LNCaP clone FGC (cell line): ENCODE measurements around the gene DROSHA.
"Not testable (repeated sequence)": the region's sequence is repeated elsewhere in the genome, so short reads cannot be mapped to it uniquely, and the experiment has no call there.

ENCODE experiments used
- DNase-seq: peaks from one replicate; pipeline ENCODE4 v3.0.0-alpha.2; 2011; ENCODE audit warnings: low read depth
- H3K4me3 ChIP-seq: 2 replicates; pipeline ENCODE4 v1.5.1; 2011; ENCODE audit warnings: mild to moderate bottlenecking, low read depth, low read length, control low read depth
- TF ChIP-seq, protein P1 (sequence below): IDR thresholded peaks from 2 replicates; pipeline ENCODE4 v1.5.1; 2012; ENCODE audit warnings: mild to moderate bottlenecking; ENCODE audit not compliant: control insufficient read depth, insufficient read depth; ENCODE audit errors: extremely low read depth

Gene DROSHA

DNA sequence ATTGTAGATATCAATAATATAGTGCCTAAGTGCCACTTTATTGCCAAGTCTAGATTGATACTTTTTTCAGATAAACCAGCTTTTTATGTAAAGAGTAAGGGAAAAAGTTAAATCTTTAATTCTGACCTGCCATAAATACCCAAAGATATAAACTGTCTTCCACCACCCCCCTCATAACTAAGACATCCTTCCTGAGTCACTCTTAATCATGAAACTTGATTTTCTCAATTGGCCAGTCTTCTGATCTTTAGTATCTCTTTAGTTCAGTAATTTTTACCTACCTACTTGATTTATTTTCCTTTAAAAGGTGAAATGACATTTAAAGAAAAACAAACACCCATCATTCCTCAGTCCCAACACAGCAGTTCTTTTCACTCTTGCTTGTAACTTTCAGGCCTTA lies 22.0 kb upstream of the DROSHA start:
- no peak for DNase-seq
- no peak overlapping the region for H3K4me3 ChIP-seq
- TF ChIP-seq, protein P1, sequence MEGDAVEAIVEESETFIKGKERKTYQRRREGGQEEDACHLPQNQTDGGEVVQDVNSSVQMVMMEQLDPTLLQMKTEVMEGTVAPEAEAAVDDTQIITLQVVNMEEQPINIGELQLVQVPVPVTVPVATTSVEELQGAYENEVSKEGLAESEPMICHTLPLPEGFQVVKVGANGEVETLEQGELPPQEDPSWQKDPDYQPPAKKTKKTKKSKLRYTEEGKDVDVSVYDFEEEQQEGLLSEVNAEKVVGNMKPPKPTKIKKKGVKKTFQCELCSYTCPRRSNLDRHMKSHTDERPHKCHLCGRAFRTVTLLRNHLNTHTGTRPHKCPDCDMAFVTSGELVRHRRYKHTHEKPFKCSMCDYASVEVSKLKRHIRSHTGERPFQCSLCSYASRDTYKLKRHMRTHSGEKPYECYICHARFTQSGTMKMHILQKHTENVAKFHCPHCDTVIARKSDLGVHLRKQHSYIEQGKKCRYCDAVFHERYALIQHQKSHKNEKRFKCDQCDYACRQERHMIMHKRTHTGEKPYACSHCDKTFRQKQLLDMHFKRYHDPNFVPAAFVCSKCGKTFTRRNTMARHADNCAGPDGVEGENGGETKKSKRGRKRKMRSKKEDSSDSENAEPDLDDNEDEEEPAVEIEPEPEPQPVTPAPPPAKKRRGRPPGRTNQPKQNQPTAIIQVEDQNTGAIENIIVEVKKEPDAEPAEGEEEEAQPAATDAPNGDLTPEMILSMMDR: no peak

DNA sequence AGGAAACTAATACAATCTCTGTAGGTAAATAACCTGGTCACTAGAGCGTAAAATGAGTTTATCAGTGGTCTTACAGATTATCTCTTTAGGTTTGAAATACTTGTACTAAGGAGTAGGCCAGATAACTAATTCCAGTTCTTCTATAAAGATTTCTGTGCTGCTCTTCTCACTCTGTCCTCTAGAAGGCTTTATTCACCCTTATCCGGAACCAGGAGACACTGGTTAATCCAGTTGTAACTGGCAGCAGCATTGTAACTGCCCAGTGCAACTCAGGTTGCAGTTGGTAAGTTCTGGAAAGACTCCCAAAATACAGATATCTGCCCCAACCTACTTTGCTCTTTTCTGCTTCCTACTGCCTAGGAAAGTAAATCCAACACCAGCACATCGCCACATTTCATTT lies 20.0 kb upstream of the DROSHA start:
- peak; percentile 66 for DNase-seq
- no peak overlapping the region for H3K4me3 ChIP-seq
- TF ChIP-seq, protein P1: 0 out of 2 replicates have a peak, but pooled peaks have one; percentile 19

DNA sequence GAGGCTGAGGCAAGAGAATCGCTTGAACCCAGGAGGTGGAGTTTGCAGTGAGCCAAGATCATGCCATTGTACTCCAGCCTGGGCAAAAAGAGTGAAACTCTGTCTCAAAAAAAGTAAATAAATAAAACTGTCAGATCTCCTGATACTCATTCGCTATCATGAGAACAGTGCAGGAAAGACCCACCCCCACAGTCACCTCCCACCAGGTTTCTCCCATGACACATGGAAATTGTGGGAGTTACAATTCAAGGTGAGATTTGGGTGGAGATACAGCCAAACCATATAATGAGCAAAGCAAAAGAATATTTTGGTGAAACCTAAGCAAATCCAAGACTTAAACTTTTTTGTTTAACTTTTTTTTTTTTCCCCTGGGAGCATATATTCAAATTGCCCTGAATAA lies 17.2 kb upstream of the DROSHA start:
- H3K4me3 ChIP-seq, DNase-seq: not testable (repeated sequence)

DNA sequence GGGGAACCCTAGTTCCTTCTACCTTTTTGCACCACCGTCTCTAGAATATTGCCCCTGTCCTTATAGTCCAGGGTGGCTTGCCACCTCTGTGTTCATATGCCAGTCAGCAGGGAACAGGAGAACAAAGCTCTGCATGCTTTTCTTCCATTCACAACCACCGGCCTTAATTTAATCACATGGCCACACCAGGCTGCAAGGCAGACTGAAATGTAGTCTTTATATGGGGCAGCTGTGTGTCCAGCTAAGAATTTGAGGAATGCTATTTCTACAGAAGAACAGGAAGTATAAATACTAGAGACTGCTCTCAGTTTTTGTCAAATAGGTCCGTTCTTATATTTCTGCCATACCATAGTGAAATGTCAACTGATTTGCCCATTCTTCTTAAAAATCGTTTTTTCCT lies 6.0 kb upstream of the DROSHA start:
- no peak overlapping the region for H3K4me3 ChIP-seq
- DNase-seq: no peak
- TF ChIP-seq, protein P1: no peak

DNA sequence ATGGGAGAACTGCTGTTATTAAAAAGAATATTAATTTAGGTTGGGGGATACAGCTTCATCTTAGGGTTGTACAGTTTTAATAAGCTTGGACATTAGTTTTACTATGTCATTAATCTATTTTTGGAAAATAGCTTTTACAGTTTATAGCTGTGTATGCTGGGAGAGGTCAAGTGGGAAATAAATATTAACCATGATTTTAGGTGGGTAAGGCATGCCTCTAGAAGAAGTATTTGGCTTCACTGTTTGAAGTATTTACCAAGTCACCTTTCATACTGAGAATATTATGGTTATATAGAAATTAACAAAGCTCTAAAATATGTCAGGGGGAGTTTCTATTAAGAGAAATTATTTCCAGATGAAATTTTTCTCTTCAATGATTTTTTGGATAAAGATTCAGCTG lies 5.5 kb upstream of the DROSHA start:
- no peak overlapping the region for H3K4me3 ChIP-seq
- DNase-seq: no peak
- TF ChIP-seq, protein P1: no peak

DNA sequence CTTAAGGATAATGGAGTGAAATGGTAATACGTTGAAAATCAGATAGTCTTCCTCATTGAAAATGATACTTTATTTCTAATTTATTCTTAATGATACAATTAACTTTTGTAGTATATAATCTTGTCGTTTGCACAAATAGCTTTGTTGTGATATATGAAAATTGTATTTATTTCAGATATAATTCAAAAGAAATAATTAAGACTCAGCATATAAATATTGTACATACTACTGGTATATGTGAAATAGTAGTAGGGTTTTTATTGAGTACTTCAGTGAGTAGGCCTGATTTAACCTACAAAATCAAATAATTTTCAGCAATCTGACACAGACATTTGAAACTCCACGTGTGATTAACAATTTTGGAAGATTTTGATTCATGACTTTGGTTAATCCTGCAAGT lies 5.0 kb upstream of the DROSHA start:
- no peak for DNase-seq
- H3K4me3 ChIP-seq: no peak overlapping the region
- TF ChIP-seq, protein P1: no peak

DNA sequence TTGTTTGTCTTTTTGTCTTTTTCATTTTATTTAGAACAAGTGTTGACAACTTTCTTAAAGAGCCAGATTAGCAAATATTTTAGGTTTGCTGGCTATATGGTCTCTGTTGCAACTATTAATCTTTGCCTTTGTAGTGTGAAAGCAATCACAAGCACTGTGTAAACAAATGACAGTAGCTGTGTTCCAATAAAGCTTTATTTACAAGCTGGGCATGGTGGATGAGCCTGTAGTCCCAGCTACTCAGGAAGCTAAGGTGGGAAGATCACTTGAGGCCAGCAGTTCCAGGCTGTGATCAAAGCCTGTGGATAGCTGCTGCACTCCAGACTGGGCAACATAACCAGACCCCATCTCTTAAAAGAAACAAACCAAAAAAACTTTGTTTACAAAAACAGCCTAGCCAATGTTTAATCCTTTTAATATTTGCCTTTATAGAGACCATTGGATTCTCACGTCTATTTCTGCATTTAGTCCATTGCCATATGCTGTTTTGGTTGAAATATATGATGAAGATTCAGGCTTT lies 2.7 kb upstream of the DROSHA start:
- peak; percentile 71 for DNase-seq
- H3K4me3 ChIP-seq: no peak overlapping the region; the same call in 1 of the 2 replicates
- TF ChIP-seq, protein P1: no peak
